Mesenchymal stem cell (in vitro differentiated cells and primary cell): ENCODE results near the gene ABCE1.

Source experiments
- DNase-seq: peaks from one replicate; pipeline ENCODE4 v3.0.0-alpha.2; 2013
- H2AFZ ChIP-seq: one replicate; pipeline ENCODE4 v1.6.1; 2013; ENCODE audit warnings: low read depth, mild to moderate bottlenecking, control low read depth, inconsistent platforms, low read length, moderate library complexity
- H2AK5ac ChIP-seq: 2 replicates; pipeline ENCODE4 v1.6.1; 2013; ENCODE audit warnings: low read length, moderate library complexity, mild to moderate bottlenecking, inconsistent platforms; ENCODE audit not compliant: severe bottlenecking
- H2BK120ac ChIP-seq: one replicate; pipeline ENCODE4 v1.6.1; 2013; ENCODE audit warnings: low read depth, mild to moderate bottlenecking, inconsistent platforms, low read length, moderate library complexity
- H2BK12ac ChIP-seq, 2 experiments: one replicate each; pipeline ENCODE4 v1.6.1; 2013; ENCODE audit warnings: inconsistent platforms in 2 of 2, low read length in 2 of 2, mild to moderate bottlenecking in 2 of 2, moderate library complexity in 2 of 2, control low read depth in 1 of 2
- H2BK15ac ChIP-seq: one replicate; pipeline ENCODE4 v1.6.1; 2013; ENCODE audit warnings: mild to moderate bottlenecking, low read depth, inconsistent platforms; ENCODE audit not compliant: poor library complexity, severe bottlenecking
- H2BK5ac ChIP-seq: 2 replicates; pipeline ENCODE4 v1.6.1; 2013; ENCODE audit warnings: low read depth, mild to moderate bottlenecking, low read length, control low read depth, inconsistent platforms; ENCODE audit not compliant: poor library complexity, severe bottlenecking
- H3K14ac ChIP-seq, 2 experiments: one replicate each; pipeline ENCODE4 v1.6.1; 2013; ENCODE audit warnings: inconsistent platforms in 2 of 2, low read length in 2 of 2, control low read depth in 1 of 2, mild to moderate bottlenecking in 1 of 2, moderate library complexity in 1 of 2
- H3K18ac ChIP-seq, 2 experiments: one replicate each; pipeline ENCODE4 v1.6.1; 2013; ENCODE audit warnings: inconsistent platforms in 2 of 2, low read length in 2 of 2, control low read depth in 1 of 2, low read depth in 1 of 2, mild to moderate bottlenecking in 1 of 2
- H3K23ac ChIP-seq, 2 experiments: one replicate each; pipeline ENCODE4 v1.6.1; 2013; ENCODE audit warnings: inconsistent platforms in 2 of 2, low read length in 2 of 2, mild to moderate bottlenecking in 2 of 2, moderate library complexity in 2 of 2, control low read depth in 1 of 2
- H3K27ac ChIP-seq: 2 replicates; pipeline ENCODE4 v1.5.1; 2013; ENCODE audit warnings: mild to moderate bottlenecking, moderate library complexity, low read length, control low read depth, inconsistent platforms; ENCODE audit not compliant: poor library complexity, severe bottlenecking
- H3K27me3 ChIP-seq, 2 experiments: 2 replicates each; pipeline versions ENCODE4 v1.6.1 to v1.7.0; 2013; ENCODE audit warnings: low read length in 2 of 2, mild to moderate bottlenecking in 2 of 2, moderate library complexity in 2 of 2, control low read depth in 1 of 2, inconsistent platforms in 1 of 2; ENCODE audit not compliant: control insufficient read depth in 1 of 2, insufficient read depth in 1 of 2
- H3K36me3 ChIP-seq, 2 experiments: 2 replicates each; pipeline versions ENCODE4 v1.6.1 to v1.7.0; 2013; ENCODE audit warnings: low read length in 2 of 2, control low read depth in 1 of 2, inconsistent platforms in 1 of 2, low read depth in 1 of 2, mild to moderate bottlenecking in 1 of 2; ENCODE audit not compliant: insufficient read depth in 2 of 2, control insufficient read depth in 1 of 2
- H3K4ac ChIP-seq, 2 experiments: one replicate each; pipeline ENCODE4 v1.6.1; 2013; ENCODE audit warnings: inconsistent platforms in 2 of 2, low read length in 2 of 2, mild to moderate bottlenecking in 2 of 2, moderate library complexity in 2 of 2, control low read depth in 1 of 2, low read depth in 1 of 2
- H3K4me1 ChIP-seq: 2 replicates; pipeline ENCODE4 v1.6.1; 2013; ENCODE audit warnings: low read depth, low read length, control low read depth; ENCODE audit not compliant: control insufficient read depth, insufficient read depth
- H3K4me2 ChIP-seq: 2 replicates; pipeline ENCODE4 v1.6.1; 2013; ENCODE audit warnings: low read length, mild to moderate bottlenecking, inconsistent platforms; ENCODE audit not compliant: poor library complexity, severe bottlenecking
- H3K4me3 ChIP-seq, 2 experiments: 2 replicates each; pipeline versions ENCODE4 v1.5.1 to v1.7.0; 2013; ENCODE audit warnings: low read length in 2 of 2, mild to moderate bottlenecking in 2 of 2, control low read depth in 1 of 2, low read depth in 1 of 2; ENCODE audit not compliant: insufficient read depth in 1 of 2
- H3K79me1 ChIP-seq: replicated peaks from 2 replicates; pipeline ENCODE4 v1.6.1; 2013; ENCODE audit warnings: mild to moderate bottlenecking, control low read depth, low read length, inconsistent platforms; ENCODE audit not compliant: poor library complexity, severe bottlenecking
- H3K9ac ChIP-seq: 2 replicates; pipeline ENCODE4 v1.7.0; 2013; ENCODE audit warnings: mild to moderate bottlenecking, low read length, moderate library complexity
- H3K9me3 ChIP-seq: 2 replicates; pipeline ENCODE4 v1.7.0; 2013; ENCODE audit warnings: mild to moderate bottlenecking, low read length; ENCODE audit not compliant: control insufficient read depth
- H4K8ac ChIP-seq: one replicate; pipeline ENCODE4 v1.6.1; 2013; ENCODE audit warnings: inconsistent platforms, mild to moderate bottlenecking, low read length, moderate library complexity
- H4K91ac ChIP-seq: one replicate; pipeline ENCODE4 v1.6.1; 2013; ENCODE audit warnings: mild to moderate bottlenecking, low read length, inconsistent platforms
- WGBS: methylation state at CpG from one replicate; pipeline ENCODE4 v1.1.7; 2013; ENCODE audit warnings: mixed read lengths; 5-methylcytosine and 5-hydroxymethylcytosine counted together

The ABCE1 gene

DNA sequence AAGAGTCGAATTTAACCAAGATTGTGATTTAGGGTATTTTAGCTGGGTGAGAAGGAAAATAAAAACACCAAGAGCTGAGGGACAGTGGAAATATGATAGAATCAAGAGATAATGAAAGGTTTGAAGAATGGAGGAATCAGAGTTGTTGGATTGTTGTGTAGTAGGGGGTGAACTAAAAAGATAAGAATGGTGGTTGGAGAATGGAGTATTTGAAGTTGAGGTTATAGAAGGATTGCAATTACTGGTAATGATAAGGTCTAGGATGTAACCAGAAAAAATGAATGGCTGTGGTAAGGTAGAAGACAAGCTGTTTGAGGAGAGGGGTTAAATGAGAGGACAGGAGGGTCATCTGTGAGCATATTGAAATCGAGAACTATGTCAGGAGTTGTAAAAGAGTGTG, 4.5 kb downstream of the ABCE1 start:
- Histone ChIP-seq H3K9me3 (no peaks in the 10 kb centered on the region), H2AFZ (no peak overlapping the region), H3K36me3 (peaks cover 0 to 37% of the 10 kb centered on the region in 2 experiments), H2BK15ac (no peak overlapping the region), H2AK5ac (no peak overlapping the region), H2BK5ac (no peak overlapping the region), H4K8ac (no peak overlapping the region), H3K4me2 (no peak overlapping the region), H3K4ac (no peak overlapping the region), H3K14ac (no peak overlapping the region), H3K4me3 (no peak overlapping the region), H3K4me1 (peaks cover 2% of the 10 kb centered on the region), H3K23ac (no peak overlapping the region), H3K79me1 (peaks cover 2% of the 10 kb centered on the region), H3K27me3 (no peaks in the 10 kb centered on the region), H3K9ac (no peak overlapping the region), H4K91ac (no peak overlapping the region), H2BK12ac (no peak overlapping the region), H2BK120ac (no peak overlapping the region), H3K18ac (no peak overlapping the region), H3K27ac (no peak overlapping the region)
- WGBS = 91% methylated on average over 2 of the region's 2 CpGs
- DNase-seq = no peak

- no peak overlapping the region for H3K23ac ChIP-seq
- WGBS = no CpG with 5 or more reads among the region's 3 CpGs
These were observed 5.4 kb downstream of the ABCE1 start for GRCh38 chr4:145103496-145103895.

GRCh38 chr4:145107126-145107525, 9.0 kb downstream of the ABCE1 start:
- Histone ChIP-seq H2AK5ac (no peak overlapping the region), H3K79me1 (peaks cover 3% of the 10 kb centered on the region), H4K91ac (no peak overlapping the region), H2BK5ac (no peak overlapping the region), H3K4me2 (no peak overlapping the region), H3K4me3 (no peak overlapping the region), H3K18ac (no peak overlapping the region), H3K27ac (no peak overlapping the region), H3K14ac (no peak overlapping the region), H2BK12ac (no peak overlapping the region), H3K23ac (no peak overlapping the region), H2BK15ac (no peak overlapping the region), H3K36me3 (peaks cover 7 to 78% of the 10 kb centered on the region in 2 experiments), H2AFZ (no peak overlapping the region), H3K4ac (no peak overlapping the region), H2BK120ac (no peak overlapping the region), H3K27me3 (no peaks in the 10 kb centered on the region), H4K8ac (no peak overlapping the region), H3K9ac (no peak overlapping the region), H3K9me3 (no peaks in the 10 kb centered on the region), H3K4me1 (no peaks in the 10 kb centered on the region)
- 93% methylated on average over 1 of the region's 2 CpGs for WGBS
- no peak for DNase-seq

More at GRCh38 chr4:145103496-145103895, 5.4 kb downstream of the ABCE1 start:
- Histone ChIP-seq H2BK5ac (peak overlapping the region; percentile 44), H3K36me3 (peaks cover 0 to 46% of the 10 kb centered on the region in 2 experiments), H2AFZ (no peak overlapping the region), H3K4me1 (peaks cover 2% of the 10 kb centered on the region), H3K79me1 (peaks cover 2% of the 10 kb centered on the region), H3K9ac (no peak overlapping the region), H4K91ac (no peak overlapping the region), H4K8ac (no peak overlapping the region), H2BK120ac (no peak overlapping the region), H3K27me3 (no peaks in the 10 kb centered on the region), H3K18ac (no peak overlapping the region), H3K4me3 (no peak overlapping the region), H2BK12ac (no peak overlapping the region), H3K4me2 (no peak overlapping the region), H3K27ac (no peak overlapping the region), H2BK15ac (no peak overlapping the region), H3K14ac (no peak overlapping the region), H3K9me3 (no peaks in the 10 kb centered on the region), H3K4ac (no peak overlapping the region), H2AK5ac (no peak overlapping the region)
- DNase-seq = no peak

DNA sequence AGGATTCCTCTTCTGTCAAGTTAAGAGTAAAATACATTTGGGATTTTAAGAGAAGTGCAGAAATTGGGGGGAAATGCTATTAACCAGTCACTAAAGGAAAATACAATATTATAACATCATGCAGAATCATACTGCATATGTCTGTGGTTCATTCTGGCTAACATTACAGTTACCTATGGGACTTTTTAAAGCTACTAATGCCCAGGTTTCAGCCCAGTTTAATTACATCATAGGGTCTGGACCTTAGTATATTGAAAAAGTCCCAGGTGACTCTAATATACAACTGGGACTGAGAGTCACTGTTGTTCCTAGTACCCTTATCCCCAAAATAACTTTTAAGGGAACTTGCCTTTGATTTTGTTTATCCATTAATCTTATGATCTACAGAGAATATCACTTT, 10.0 kb downstream of the ABCE1 start:
- Histone ChIP-seq H2BK12ac (no peak overlapping the region), H3K36me3 (peaks cover 7 to 88% of the 10 kb centered on the region in 2 experiments), H3K4me1 (no peaks in the 10 kb centered on the region), H2BK5ac (no peak overlapping the region), H2AFZ (no peak overlapping the region), H3K4me3 (no peak overlapping the region), H2AK5ac (no peak overlapping the region), H3K18ac (no peak overlapping the region), H3K4ac (no peak overlapping the region), H4K91ac (no peak overlapping the region), H3K9me3 (no peaks in the 10 kb centered on the region), H3K23ac (no peak overlapping the region), H3K27me3 (no peaks in the 10 kb centered on the region), H3K14ac (no peak overlapping the region), H3K9ac (no peak overlapping the region), H2BK15ac (no peak overlapping the region), H3K79me1 (peaks cover 3% of the 10 kb centered on the region), H4K8ac (no peak overlapping the region), H2BK120ac (no peak overlapping the region), H3K27ac (no peak overlapping the region), H3K4me2 (no peak overlapping the region)
- no peak for DNase-seq
